ENCODE data around the gene MPO. TPM values are rescaled to one million over a fixed set of nuclear protein-coding genes. Genes with fewer than 3 reads are reported as not detected.

MPO gene
- total and polyA plus RNA-seq, 12 donors, result 0.13 to 1.4 (median 0.36) TPM; not detected in 3

GRCh38 chr17:58262149-58262548 is 18.6 kb downstream of the MPO start:
- intact Hi-C loops (cut with DNase I), result no loop called here
- Histone ChIP-seq H3K36me3 (replicated peaks in 1 of 2) (no peaks in the 10 kb centered on the region), H3K27ac (no peak overlapping the region), H3K4me1 (replicated peaks in 1 of 2) (no peaks in the 10 kb centered on the region), H3K9me3 (replicated peaks in 1 of 3) (no peaks in the 10 kb centered on the region), H3K27me3 (peaks cover 21% of the 10 kb centered on the region), H3K4me3 (no peak overlapping the region)
- DNase-seq, result peak in 1 of 7 donors; percentile 9
- TF ChIP-seq POLR2A (IDR thresholded peaks at IDR 0.05) (no peak), CTCF (IDR thresholded peaks at IDR 0.05) (no peak)
- 86 to 89% (median 87%) methylated on average over 11 of the region's 11 CpGs for WGBS, 4 donors

GRCh38 chr17:58254803-58255202 is 25.9 kb downstream of the MPO start:
- no peak overlapping the region for H3K27ac ChIP-seq
- no peak overlapping the region for H3K4me3 ChIP-seq
- H3K27me3 ChIP-seq, result peaks cover 12% of the 10 kb centered on the region
- H3K36me3 ChIP-seq (replicated peaks in 1 of 2), result no peaks in the 10 kb centered on the region
- TF ChIP-seq POLR2A (IDR thresholded peaks at IDR 0.05) (no peak), CTCF (IDR thresholded peaks at IDR 0.05) (no peak)
- WGBS, 4 donors, result 28 to 35% (median 29%) methylated on average over 8 of the region's 8 CpGs
- peak in 1 of 7 donors; percentile 15 for DNase-seq
- peaks cover 0 to under 1% of the 10 kb centered on the region in 2 donors for H3K4me1 ChIP-seq (replicated peaks in 1 of 2)
- intact Hi-C loops (cut with DNase I), result no loop called here
- no peaks in the 10 kb centered on the region for H3K9me3 ChIP-seq (replicated peaks in 1 of 3)

GRCh38 chr17:58253082-58253481 is 27.7 kb downstream of the MPO start:
- peaks cover 5 to 7% of the 10 kb centered on the region in 2 donors for H3K4me1 ChIP-seq (replicated peaks in 1 of 2)
- peaks cover 16% of the 10 kb centered on the region for H3K27me3 ChIP-seq
- no peak for DNase-seq
- no peaks in the 10 kb centered on the region for H3K36me3 ChIP-seq (replicated peaks in 1 of 2)
- no peaks in the 10 kb centered on the region for H3K9me3 ChIP-seq (replicated peaks in 1 of 3)
- no peak overlapping the region for H3K4me3 ChIP-seq
- intact Hi-C loops (cut with DNase I), result no loop called here
- WGBS, 4 donors, result 71 to 76% (median 72%) methylated on average over 3 of the region's 3 CpGs
- TF ChIP-seq CTCF (IDR thresholded peaks at IDR 0.05), result no peak
- no peak for TF ChIP-seq POLR2A (IDR thresholded peaks at IDR 0.05)
- no peak overlapping the region for H3K27ac ChIP-seq

- Histone ChIP-seq H3K27me3 (peaks cover 16% of the 10 kb centered on the region), H3K4me1 (replicated peaks in 1 of 2) (peaks cover 5 to 7% of the 10 kb centered on the region in 2 donors), H3K4me3 (no peak overlapping the region), H3K27ac (no peak overlapping the region), H3K9me3 (replicated peaks in 1 of 3) (no peaks in the 10 kb centered on the region), H3K36me3 (replicated peaks in 1 of 2) (no peaks in the 10 kb centered on the region)
- intact Hi-C loops (cut with DNase I), result no loop called here
- TF ChIP-seq POLR2A (IDR thresholded peaks at IDR 0.05) (no peak), CTCF (IDR thresholded peaks at IDR 0.05) (no peak)
- peak in 1 of 7 donors; percentile 27 for DNase-seq
- WGBS, 4 donors, result 60 to 74% (median 63%) methylated on average over 2 to 9 of the region's 9 CpGs
Measured at GRCh38 chr17:58252141-58252540, 28.6 kb downstream of the MPO start.
